Kidney capillary endothelial cell (primary cell): Measurements from ENCODE around the gene PCBP3.
"Not testable (repeated sequence)": the region's sequence is repeated elsewhere in the genome, so short reads cannot be mapped to it uniquely, and the experiment has no call there.

Experiments used
- DNase-seq: peaks from one replicate; pipeline ENCODE4 v3.0.0-alpha.2; 2018; ENCODE audit warnings: low spot score

The PCBP3 gene

DNA sequence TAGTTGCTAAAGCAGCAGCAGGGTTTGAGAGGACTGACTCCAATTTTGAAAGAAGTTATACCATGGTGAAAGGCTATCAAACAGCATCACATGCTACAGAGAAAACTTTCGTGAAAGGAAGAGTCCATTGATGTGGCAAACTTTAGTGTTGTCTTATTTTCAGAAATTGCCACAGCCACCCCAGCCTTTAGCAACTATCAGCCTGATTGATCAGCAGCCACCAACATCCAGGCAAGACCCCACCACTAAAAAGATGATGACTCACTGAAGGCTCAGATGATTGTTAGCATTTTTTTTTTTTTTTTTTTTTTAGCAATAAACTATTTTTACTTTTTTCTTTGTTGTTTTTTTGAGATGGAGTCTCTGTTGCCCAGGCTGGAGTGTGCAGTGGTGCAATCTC is 35.3 kb downstream of the PCBP3 start:
- DNase-seq = not testable (repeated sequence)

DNA sequence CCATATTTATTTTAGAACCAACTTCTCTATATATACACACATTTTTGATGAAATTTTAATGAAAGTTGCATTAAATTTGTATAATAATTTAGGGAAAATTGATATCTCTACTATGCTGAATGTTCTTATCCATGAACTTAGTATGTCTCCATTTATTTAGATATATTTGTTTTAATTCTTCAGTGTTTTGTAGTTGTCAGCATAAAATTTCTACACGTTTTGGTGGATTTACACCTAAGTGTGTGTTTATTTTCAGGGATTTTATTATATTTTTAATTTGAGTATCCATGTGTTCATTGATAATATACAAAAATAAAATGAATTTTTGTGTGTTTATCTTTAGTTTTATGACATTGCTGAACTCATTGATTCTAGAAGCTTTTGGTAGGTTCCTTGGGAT is 36.7 kb downstream of the PCBP3 start:
- DNase-seq = no peak

DNA sequence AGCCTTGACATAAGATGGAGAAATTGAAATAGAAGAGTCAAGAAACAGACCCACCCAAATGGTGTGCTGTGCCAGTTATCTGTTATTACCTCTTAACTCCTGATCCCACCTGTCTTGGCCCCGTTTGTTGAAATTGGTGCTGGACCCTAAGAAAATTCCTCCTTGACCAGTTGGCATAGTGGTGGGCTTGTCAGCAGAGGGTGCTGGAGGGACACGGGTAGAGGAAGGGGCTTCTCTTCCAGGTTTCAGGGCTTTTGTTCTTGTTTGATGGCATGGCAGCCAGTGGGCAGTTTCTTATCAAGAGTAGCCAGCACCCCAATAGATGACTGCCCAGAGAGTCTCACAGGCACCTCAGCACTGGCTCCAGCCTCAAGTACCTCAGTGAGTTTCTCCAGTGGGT is 51.6 kb downstream of the PCBP3 start:
- DNase-seq = no peak

DNA sequence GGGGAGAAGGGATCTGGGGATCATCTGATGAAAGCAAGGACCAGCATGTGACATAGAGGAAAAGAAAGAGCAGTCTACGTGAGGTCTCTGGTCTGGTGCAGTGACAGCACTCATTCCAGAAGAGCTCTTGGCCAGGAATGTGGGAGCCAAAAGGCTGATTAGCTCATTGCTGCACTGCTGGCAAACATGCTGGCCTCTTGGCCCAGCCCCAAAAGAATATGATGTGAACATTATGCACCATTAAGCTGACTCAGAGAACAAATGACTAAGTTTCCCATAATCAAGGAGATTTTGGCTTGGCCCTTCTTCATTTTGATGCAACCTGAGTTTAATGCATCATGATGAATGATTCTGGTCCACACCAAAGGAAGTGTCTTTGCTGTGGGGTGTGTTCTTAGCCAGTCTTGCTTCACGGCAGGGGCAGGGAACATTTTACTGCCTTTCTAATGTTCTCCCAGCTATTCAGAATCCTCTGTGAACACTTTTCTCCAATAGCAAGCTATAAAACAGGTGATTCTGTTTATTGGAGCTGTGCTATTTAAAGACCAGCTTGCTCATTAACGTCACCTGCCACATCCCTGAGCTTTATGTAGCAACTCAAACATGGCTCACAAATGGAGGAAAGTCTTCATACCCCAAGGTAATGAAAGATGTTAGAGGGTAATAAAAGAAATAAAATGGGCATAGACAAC is 55.1 kb downstream of the PCBP3 start:
- DNase-seq = peak; percentile 31

DNA sequence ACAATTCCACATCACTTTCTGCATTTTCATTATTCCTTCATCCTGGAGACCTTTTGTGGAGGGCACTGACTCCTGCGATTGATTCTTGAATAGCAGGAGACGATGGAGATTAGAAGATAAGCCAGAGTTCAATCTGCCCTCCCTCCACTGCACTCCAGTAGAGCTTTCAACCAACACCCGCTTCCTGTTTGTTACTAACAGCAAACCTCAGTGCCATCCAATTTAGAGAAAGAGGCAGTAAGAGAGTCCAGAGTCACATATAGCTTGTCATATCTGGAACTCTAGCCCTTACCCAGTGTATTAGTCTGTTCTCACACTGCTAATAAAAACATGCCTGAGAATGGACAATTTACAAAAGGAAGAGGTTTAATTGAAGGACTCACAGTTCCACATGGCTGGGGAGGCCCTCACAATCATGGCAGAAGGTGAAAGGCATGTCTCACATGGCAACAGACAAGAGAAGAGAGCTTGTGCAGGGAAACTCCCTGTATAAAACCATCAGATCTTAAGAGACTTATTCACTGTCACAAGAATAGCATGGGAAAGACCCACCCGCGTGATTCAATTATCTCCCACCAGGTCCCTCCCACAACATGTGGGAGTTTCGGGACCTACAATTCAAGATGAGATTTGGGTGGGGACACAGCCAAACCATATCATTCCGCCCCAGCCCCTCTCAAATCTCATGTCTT is 55.9 kb downstream of the PCBP3 start:
- DNase-seq = no peak

DNA sequence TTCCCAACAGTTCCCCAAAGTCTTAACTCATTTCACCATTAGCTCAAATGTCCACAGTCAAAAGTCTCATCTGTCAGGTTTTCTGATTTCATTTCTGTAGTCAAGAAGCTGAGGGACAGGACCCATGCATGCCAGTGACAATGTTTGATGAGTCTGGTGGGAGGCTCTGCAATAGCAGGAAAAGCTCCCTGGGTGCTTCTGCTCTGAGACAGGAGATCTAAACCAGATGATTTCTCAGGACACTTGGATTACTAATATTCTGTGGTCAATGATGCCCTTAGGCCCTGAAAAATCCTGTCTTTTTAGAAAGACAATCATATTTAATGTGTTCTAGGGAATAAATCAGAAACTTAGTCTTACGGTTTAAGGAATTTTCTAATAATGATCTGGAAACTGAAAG is 56.4 kb downstream of the PCBP3 start:
- DNase-seq = no peak

DNA sequence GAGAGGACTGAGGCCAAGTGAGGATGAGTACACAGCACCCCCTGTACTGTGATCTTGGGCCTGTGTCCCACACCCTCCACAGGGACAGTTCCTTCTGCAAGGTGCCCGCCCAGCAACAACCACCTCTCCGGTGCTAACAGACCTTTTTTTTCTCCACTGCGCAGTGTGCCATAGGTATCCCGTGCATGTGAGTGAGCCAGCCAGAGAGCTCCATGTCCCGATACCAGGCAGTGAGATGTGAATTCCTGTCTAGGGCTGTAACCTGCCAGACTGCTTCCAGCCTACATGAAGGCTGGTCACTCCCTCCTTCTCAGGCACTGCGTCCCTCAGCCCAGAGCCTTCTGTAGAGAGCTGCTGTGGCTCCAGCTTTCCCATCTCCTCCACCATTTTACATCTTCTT is 56.9 kb downstream of the PCBP3 start:
- no peak for DNase-seq

DNA sequence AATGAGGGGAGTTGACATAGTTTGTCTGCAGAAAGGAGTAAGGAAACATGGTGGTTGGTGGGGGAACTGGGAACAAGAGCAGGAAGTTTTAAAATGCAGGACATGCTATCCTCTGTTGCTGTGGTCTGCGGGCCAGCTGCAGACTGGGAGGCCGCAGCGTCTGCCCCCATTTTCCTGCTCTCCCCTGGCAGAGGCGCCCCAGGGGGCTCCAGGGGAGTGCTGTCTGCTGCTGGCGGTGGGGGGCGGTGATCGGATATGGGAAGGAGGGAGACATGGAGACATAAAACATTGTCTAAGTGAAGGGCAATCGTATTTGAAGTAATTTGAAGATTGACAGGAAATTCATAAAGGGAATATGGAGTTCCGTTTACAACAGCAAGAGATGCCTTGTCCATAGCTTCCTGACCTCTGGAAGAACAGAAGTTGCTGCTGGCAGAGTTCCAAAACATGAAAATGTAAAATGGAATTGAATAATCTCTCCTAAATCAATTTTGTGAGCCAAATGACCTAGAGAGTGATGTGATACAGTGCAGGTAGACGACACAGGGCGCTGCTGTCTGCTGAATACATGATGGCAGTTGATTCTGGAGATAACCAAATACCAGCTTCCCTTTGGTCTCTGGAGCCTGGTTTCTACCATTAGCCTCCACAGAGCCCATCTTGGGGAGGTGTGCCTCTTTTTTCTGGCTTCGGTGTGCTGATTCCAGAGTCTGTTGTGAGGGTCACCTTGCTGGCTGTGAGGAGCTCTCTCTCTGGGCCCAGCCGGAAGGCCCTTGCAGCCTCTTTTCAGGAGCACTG is 61.0 kb downstream of the PCBP3 start:
- DNase-seq = no peak

DNA sequence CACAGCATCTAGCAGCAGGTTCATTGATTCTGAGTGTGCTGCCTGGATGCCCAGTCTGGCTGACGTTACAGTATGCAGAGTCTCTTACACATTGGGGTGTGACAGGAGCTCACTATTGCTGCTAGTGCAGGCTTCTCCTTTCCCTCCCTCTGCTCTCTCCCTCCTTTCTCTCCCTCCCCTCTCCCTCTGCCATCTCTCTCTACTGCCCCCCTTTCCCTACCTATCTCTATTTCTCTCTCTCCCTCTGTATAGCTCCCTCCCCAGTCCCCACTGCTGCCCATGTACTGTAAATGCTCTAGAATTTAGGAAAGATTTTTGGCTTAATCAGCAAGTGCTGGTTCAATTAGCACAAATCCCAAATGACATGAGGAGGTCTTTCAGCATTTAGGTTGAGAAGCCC is 62.8 kb downstream of the PCBP3 start:
- DNase-seq = no peak

DNA sequence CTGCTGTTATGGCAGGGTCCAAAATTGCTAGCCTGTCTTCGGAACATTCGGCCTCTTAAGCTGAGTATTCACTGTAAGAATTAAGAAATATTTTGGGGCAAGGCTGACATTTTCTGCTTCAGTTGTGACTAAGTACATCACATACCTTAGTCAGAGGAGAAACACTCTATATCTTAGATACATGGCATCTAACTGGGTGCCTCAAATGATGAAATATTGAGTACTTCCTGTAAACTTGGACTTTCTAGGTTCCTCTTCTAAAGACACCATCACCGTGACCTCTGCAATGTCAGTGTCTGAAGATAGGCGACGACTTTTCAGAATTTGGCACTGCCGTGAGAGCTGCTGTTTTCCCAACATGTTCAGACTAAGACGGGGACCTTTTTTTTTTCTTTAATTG is 65.6 kb downstream of the PCBP3 start:
- no peak for DNase-seq

DNA sequence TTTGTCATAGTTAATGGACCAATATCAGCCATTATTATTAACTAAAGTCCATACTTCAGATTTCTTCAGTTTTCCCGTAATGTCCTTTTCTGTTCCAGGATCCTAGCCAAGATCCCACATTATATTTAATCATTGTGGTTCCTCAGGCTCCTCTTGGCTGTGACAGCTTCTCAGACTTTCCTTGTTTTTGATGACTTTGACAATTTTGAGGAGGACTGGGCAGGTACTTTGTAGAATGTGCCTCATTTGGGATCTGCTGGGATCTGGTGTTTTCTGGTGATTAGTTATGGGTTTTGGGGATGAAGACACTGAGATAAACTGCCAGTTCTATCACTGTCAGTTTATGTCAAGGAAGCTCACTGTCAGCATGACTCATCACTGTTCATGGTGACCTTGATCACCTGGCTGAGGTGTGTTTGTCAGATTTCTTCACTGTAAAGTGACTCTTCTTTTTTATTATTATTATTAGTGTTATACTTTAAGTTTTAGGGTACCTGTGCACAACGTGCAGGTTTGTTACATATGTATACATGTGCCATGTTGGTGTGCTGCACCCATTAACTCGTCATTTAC is 66.3 kb downstream of the PCBP3 start:
- DNase-seq = no peak

DNA sequence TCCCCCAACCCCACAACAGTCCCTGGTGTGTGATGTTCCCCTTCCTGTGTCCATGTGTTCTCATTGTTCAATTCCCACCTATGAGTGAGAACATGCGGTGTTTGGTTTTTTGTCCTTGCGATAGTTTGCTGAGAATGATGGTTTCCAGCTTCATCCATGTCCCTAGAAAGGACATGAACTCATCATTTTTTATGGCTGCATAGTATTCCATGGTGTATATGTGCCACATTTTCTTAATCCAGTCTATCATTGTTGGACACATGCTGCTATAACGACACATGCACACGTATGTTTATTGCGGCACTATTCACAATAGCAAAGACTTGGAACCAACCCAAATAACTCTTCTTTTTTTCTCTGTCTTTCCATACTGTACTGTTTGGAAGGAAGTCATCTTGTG is 66.8 kb downstream of the PCBP3 start:
- DNase-seq = not testable (repeated sequence)

DNA sequence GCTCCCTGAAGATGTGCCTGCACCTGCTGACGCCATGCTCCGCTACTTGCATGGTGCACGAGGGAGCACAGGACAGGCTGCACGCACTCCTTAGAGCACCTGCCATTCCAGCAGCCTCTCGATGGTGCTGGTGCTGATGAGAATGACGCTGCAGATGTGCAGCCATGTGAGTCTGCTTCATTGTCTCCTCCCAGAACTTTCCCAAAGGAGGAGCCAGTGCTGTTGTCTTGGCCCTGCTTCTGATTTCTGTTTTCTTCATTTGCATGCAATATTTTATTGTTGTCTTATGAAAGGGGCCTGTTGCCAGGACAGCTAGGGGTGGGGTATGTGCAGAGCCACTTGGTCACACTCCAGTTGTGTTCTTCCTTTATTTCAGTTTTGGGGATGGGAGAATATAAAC is 70.1 kb downstream of the PCBP3 start:
- no peak for DNase-seq

DNA sequence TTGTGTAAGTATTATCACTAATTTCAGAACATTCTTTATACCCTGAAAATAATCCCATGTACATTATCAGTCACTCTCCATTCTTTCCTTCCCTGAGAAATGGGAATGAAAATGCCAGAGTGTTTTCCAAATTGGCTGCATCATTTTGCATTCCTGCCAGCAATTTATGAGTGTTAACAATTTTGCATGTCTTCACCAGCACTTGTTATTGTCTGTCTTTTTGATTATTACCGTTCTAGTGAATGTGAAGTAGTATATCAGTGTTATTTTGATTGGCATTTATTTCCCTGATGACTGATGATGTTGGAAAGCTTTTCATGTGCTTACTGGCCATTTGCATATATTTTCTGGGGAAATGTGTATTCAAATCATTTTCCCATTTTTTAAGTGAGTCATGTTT is 71.9 kb downstream of the PCBP3 start:
- no peak for DNase-seq

DNA sequence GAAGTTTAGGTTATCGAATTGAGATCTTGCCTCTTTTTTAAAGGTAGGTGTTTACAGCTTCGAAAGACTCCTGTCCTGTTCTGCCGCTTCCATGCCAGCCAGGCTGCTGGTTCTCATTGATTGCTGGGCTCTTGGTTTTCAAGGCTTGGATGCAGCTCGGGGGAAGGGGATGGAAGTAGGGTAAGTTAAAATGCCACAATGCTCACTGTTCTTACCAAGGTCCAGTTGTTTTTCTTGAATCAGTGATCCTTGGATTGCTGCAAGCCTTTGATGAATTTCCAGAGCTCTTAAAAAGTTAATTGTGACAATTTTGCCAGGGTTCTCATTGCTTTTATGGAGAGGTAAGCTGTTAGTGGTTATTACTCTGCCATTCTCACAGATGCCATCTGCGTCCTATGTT is 74.9 kb downstream of the PCBP3 start:
- no peak for DNase-seq

DNA sequence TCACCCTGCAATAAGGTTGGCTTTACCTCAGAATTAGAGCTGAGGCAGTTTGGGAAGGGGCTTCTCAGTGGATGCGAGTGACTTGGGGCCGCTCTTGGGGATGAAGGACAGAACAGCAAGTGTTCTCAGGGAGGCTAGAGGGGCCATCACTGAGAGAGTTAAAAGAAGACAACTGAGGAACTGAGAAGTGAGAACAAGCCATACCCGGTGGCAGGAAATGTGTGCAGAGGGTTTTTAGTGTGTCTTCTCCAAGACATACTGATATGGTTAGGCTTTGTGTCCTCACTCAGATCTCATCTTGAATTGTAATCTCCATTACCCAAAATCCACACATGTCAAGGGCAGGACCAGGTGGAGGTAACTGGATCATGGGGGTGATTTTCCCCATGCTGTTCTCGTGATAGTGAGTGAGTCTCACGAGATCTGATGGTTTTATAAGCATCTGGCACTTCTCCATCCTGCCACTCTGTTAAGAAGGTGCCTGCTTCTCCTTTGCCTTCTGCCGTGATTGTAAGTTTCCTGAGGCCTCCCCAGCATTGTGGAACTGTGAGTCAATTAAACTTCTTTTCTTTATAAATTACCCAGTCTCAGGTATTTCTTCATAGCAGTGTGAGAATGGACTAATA is 75.8 kb downstream of the PCBP3 start:
- DNase-seq = no peak

DNA sequence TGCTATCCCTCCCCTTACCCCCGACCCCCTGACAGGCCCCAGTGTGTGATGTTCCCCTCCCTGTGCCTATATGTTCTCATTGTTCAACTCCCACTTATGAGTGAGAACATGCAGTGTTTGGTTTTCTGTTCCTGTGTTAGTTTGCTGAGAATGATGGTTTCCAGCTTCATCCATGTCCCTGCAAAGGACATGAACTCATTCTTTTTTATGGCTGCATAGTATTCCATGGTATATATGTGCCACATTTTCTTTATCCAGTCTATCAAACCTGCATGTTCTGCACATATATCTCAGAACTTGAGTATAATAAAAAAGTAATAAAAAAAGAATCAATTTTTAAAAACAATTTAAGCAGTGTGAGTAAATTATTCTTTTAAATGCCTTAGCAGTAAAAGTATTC is 76.7 kb downstream of the PCBP3 start:
- not testable (repeated sequence) for DNase-seq

DNA sequence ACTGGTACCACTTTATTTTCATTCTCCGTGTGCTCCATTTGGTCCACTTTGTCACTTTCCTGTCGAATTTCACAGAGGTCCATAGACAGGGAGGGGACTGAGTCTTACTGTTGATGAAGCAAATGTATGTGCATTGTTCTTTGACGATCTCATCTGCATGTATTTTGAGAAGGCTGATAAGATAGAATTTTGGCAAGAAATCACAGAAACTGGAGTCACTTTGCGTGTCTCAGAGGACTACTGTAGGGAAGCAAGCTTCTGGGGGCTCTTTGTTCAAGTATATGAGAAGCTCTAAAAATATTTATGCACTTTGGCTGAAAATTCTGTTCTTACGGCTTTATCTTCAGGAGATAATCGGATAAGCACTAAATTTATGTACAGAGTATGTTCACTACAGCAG is 78.1 kb downstream of the PCBP3 start:
- no peak for DNase-seq

DNA sequence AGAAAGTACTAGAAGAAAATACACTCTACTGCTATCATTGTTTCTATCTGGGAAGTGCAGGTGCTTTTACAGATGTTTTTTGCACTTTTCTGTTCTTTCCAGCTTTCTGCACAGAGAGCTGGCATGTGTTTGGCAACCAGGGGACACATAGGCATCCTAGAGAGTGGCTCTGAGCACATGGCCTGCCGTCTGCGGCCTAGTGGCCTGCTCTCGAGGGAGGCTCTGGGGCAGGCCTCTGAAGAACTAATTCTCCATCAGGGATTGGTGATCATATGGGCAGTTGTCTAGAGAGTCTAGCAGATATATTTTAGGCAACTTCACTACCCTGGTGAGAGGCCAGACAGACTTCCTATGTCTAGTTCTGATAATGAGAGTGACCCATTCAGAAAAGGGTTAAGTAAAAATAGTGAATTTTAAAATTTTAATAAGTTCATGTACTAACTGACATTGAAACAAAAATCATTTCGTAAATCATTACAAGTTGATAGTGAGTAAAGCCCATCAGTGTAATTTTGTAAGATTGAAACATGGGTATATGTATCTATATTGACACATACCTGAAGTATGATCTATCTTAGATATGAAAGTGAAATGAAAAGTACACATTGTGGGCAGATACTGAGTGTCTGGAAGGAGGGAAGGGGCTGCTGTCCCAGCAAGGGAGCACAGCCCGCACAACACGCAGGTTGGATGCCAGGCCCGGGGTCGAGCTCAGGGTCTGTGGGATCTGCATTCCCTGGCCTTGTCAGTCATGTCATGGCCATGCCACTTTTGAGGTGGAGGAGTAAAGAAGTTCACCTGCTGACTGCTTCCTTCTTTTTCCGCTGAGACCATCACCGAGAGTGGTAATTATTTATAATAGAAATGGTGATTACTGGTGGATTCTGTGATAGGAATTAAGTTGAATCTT is 79.8 kb downstream of the PCBP3 start:
- no peak for DNase-seq

DNA sequence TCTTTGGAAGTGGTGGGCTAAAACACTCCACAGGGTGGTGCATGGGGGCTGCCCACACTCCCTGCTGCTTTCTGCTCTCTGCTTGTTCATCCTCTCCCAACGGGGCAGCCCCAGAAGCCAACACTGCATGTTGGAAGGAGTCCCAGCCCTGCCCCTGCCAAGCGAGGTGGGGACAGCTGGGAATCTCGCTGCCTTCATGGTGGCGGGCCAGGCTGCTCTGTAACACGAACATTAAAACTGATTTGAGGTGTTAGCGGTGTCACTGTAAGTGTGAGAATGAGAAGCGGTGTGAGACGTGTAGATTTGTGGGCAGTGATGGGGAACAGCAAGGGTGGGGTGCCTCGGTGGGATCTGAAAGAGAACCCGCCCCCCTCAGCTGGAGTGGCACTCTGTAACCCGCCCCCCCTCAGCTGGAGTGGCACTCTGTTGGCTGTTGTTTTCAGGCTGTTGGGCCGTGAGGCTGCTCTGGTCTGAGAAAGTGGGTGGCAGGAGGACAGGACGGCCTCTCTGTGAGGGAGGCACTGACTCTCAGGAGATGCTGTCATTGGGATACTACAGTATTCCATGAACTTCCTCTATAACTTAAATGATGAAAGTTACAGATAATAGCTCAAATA is 80.9 kb downstream of the PCBP3 start:
- no peak for DNase-seq
